WTC11 (cell line): ENCODE measurements around the gene DALRD3. TPM values are rescaled to one million over a fixed set of nuclear protein-coding genes. Genes with fewer than 3 reads are reported as not detected.

Experiments
- ARID4B ChIP-seq: sonication (generic); formaldehyde crosslinking; IDR thresholded peaks from 2 replicates; pipeline ENCODE4 v1.8.0; 2023; ENCODE audit warnings: missing genetic modification reagents, mild to moderate bottlenecking, borderline replicate concordance
- E2F5 ChIP-seq: sonication (generic); formaldehyde crosslinking; IDR thresholded peaks from 2 replicates; pipeline ENCODE4 v1.8.1; 2022; ENCODE audit warnings: mild to moderate bottlenecking, moderate library complexity, missing genetic modification reagents
- ESRRA ChIP-seq: sonication (generic); formaldehyde crosslinking; IDR thresholded peaks from 2 replicates; pipeline ENCODE4 v1.8.1; 2022; ENCODE audit warnings: mild to moderate bottlenecking, missing genetic modification reagents, borderline replicate concordance
- GTF2I ChIP-seq: fragments of 250-450 bp; sonication (Bioruptor Pico); conservative IDR thresholded peaks from 2 replicates; pipeline ENCODE4 v1.4.0; 2021; ENCODE audit warnings: mild to moderate bottlenecking
- RORB ChIP-seq: fragments of 250-450 bp; sonication (Bioruptor Pico); IDR thresholded peaks from 2 replicates; pipeline ENCODE4 v1.9.0; 2021; ENCODE audit warnings: mild to moderate bottlenecking
- SP1 ChIP-seq: sonication (generic); formaldehyde crosslinking; conservative IDR thresholded peaks from 2 replicates; pipeline ENCODE4 v1.8.1; 2022; ENCODE audit warnings: missing genetic modification reagents
- TP53 ChIP-seq: sonication (generic); formaldehyde crosslinking; IDR thresholded peaks from 2 replicates; pipeline ENCODE4 v1.8.1; 2023; ENCODE audit warnings: mild to moderate bottlenecking, missing genetic modification reagents
- USF1 ChIP-seq: sonication (generic); formaldehyde crosslinking; IDR thresholded peaks from 2 replicates; pipeline ENCODE4 v1.8.0; 2022; ENCODE audit warnings: mild to moderate bottlenecking, missing genetic modification reagents
- ZBTB21 ChIP-seq: sonication (generic); formaldehyde crosslinking; IDR thresholded peaks from 2 replicates; pipeline ENCODE4 v1.8.1; 2023; ENCODE audit warnings: mild to moderate bottlenecking, missing genetic modification reagents, borderline replicate concordance
- ZBTB43 ChIP-seq: sonication (generic); formaldehyde crosslinking; IDR thresholded peaks from 2 replicates; pipeline ENCODE4 v1.8.1; 2023; ENCODE audit warnings: mild to moderate bottlenecking, missing genetic modification reagents
- ZNF263 ChIP-seq: sonication (generic); formaldehyde crosslinking; IDR thresholded peaks from 2 replicates; pipeline ENCODE4 v1.8.1; 2022; ENCODE audit warnings: low read depth, mild to moderate bottlenecking, moderate library complexity, missing genetic modification reagents
- ZNF317 ChIP-seq: sonication (generic); formaldehyde crosslinking; IDR thresholded peaks from 2 replicates; pipeline ENCODE4 v1.8.1; 2023; ENCODE audit warnings: low read depth, mild to moderate bottlenecking, moderate library complexity, missing genetic modification reagents, borderline replicate concordance
- ZNF671 ChIP-seq: fragments of 250-450 bp; sonication (Bioruptor Pico); IDR thresholded peaks from 2 replicates; pipeline ENCODE4 v1.8.0; 2021; ENCODE audit warnings: mild to moderate bottlenecking
- ZSCAN18 ChIP-seq: fragments of 250-450 bp; sonication (Bioruptor Pico); IDR thresholded peaks from 2 replicates; pipeline ENCODE4 v2.1.2; 2022; ENCODE audit warnings: mild to moderate bottlenecking, moderate library complexity
- total RNA-seq: library from RNA; stranded (reverse); gene quantifications from 3 replicates; pipeline ENCODE4 v1.2.3, GENCODE V29; 2021
- TF ChIP-seq, protein P1 (sequence below): fragments of 200-600 bp; IDR thresholded peaks from 2 replicates; pipeline ENCODE4 v1.8.0; 2022; ENCODE audit warnings: antibody characterized with exemption
- TF ChIP-seq, protein P2 (sequence below): sonication (generic); formaldehyde crosslinking; IDR thresholded peaks from 2 replicates; pipeline ENCODE4 v1.8.1; 2022; ENCODE audit warnings: low read depth, missing genetic modification reagents, borderline replicate concordance
- TF ChIP-seq, protein P3 (sequence below): sonication (generic); formaldehyde crosslinking; IDR thresholded peaks from 2 replicates; pipeline ENCODE4 v1.8.1; 2022; ENCODE audit warnings: mild to moderate bottlenecking, missing genetic modification reagents, moderate library complexity, borderline replicate concordance
- TF ChIP-seq, protein P4 (sequence below): fragments of 250-450 bp; sonication (Bioruptor Pico); IDR thresholded peaks from 2 replicates; pipeline ENCODE4 v1.9.0; 2021; ENCODE audit warnings: mild to moderate bottlenecking

The DALRD3 gene
- total RNA-seq, 1 experiment from 2014 or later, result 41.4 TPM

DNA sequence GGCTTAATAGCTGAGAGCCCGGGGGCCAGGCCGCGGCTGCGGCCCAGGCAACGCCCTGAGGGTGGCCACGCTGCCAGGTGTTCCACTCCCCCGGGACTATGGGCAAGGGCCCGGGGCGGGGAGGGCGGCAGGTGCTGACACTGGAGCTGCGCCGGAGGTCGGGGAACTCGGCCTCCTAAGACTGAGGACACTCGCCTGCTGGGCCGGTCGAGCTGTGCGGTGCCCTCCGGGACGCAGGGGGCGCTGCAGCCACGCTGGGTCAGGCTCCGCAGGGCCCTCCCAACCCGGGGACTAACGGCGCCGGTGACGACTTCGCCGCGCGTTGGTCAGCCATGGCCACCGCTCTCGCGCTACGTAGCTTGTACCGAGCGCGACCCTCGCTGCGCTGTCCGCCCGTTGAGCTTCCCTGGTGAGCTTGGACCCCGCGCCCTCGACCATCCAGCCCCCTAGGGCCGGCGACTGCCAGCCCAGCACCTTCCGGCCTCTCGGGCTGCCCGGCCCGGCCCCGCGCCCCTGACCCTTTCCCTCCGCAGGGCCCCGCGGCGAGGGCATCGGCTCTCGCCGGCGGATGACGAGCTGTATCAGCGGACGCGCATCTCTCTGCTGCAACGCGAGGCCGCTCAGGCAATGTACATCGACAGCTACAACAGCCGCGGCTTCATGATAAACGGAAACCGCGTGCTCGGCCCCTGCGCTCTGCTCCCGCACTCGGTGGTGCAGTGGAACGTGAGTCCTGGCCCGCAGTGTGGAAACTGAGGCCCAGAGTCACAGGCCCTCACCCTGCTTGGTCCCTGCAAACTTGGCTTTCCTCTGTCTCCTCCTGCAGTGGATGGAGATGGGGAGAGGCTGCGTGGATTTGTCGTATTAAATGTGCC, 3.7 kb upstream of the DALRD3 start, which contains the start of gene NDUFAF3 (continued):
- TF ChIP-seq, protein P1, sequence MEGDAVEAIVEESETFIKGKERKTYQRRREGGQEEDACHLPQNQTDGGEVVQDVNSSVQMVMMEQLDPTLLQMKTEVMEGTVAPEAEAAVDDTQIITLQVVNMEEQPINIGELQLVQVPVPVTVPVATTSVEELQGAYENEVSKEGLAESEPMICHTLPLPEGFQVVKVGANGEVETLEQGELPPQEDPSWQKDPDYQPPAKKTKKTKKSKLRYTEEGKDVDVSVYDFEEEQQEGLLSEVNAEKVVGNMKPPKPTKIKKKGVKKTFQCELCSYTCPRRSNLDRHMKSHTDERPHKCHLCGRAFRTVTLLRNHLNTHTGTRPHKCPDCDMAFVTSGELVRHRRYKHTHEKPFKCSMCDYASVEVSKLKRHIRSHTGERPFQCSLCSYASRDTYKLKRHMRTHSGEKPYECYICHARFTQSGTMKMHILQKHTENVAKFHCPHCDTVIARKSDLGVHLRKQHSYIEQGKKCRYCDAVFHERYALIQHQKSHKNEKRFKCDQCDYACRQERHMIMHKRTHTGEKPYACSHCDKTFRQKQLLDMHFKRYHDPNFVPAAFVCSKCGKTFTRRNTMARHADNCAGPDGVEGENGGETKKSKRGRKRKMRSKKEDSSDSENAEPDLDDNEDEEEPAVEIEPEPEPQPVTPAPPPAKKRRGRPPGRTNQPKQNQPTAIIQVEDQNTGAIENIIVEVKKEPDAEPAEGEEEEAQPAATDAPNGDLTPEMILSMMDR, result peak; percentile 88
- no peak for TF ChIP-seq GTF2I (CRISPR knock-in tag)
- TF ChIP-seq ZSCAN18, result no peak
- TF ChIP-seq, protein P2, sequence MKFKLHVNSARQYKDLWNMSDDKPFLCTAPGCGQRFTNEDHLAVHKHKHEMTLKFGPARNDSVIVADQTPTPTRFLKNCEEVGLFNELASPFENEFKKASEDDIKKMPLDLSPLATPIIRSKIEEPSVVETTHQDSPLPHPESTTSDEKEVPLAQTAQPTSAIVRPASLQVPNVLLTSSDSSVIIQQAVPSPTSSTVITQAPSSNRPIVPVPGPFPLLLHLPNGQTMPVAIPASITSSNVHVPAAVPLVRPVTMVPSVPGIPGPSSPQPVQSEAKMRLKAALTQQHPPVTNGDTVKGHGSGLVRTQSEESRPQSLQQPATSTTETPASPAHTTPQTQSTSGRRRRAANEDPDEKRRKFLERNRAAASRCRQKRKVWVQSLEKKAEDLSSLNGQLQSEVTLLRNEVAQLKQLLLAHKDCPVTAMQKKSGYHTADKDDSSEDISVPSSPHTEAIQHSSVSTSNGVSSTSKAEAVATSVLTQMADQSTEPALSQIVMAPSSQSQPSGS, result no peak
- no peak; the same call in none of the 2 replicates for TF ChIP-seq USF1
- peak; percentile 20; the same call in 1 of the 2 replicates for TF ChIP-seq ZNF317 (CRISPR knock-in tag)
- no peak; the same call in 1 of the 2 replicates for TF ChIP-seq TP53 (CRISPR knock-in tag)
- TF ChIP-seq ZBTB21 (CRISPR knock-in tag), result no peak; the same call in 1 of the 2 replicates
- TF ChIP-seq ZBTB43 (CRISPR knock-in tag), result peak; percentile 44; the same call in 1 of the 2 replicates
- peak; percentile 74 for TF ChIP-seq ARID4B (CRISPR knock-in tag)
- TF ChIP-seq, protein P3, sequence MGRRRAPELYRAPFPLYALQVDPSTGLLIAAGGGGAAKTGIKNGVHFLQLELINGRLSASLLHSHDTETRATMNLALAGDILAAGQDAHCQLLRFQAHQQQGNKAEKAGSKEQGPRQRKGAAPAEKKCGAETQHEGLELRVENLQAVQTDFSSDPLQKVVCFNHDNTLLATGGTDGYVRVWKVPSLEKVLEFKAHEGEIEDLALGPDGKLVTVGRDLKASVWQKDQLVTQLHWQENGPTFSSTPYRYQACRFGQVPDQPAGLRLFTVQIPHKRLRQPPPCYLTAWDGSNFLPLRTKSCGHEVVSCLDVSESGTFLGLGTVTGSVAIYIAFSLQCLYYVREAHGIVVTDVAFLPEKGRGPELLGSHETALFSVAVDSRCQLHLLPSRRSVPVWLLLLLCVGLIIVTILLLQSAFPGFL (CRISPR knock-in tag), result no peak
- 0 out of 2 replicates have a peak, but pooled peaks have one; percentile 36 for TF ChIP-seq ESRRA (CRISPR knock-in tag)
- peak; percentile 72 for TF ChIP-seq E2F5 (CRISPR knock-in tag)
- TF ChIP-seq ZNF263 (CRISPR knock-in tag), result no peak
- no peak for TF ChIP-seq ZNF671
- TF ChIP-seq RORB (CRISPR knock-in tag), result no peak
- TF ChIP-seq SP1 (CRISPR knock-in tag), result peak; percentile 76; the same call in 1 of the 2 replicates
- TF ChIP-seq, protein P4, sequence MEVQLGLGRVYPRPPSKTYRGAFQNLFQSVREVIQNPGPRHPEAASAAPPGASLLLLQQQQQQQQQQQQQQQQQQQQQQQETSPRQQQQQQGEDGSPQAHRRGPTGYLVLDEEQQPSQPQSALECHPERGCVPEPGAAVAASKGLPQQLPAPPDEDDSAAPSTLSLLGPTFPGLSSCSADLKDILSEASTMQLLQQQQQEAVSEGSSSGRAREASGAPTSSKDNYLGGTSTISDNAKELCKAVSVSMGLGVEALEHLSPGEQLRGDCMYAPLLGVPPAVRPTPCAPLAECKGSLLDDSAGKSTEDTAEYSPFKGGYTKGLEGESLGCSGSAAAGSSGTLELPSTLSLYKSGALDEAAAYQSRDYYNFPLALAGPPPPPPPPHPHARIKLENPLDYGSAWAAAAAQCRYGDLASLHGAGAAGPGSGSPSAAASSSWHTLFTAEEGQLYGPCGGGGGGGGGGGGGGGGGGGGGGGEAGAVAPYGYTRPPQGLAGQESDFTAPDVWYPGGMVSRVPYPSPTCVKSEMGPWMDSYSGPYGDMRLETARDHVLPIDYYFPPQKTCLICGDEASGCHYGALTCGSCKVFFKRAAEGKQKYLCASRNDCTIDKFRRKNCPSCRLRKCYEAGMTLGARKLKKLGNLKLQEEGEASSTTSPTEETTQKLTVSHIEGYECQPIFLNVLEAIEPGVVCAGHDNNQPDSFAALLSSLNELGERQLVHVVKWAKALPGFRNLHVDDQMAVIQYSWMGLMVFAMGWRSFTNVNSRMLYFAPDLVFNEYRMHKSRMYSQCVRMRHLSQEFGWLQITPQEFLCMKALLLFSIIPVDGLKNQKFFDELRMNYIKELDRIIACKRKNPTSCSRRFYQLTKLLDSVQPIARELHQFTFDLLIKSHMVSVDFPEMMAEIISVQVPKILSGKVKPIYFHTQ, result no peak
